ENCODE measurements around the gene CARD19. TPM values are rescaled to one million over a fixed set of nuclear protein-coding genes. Genes with fewer than 3 reads are reported as not detected.
"Not testable (repeated sequence)": the region's sequence is repeated elsewhere in the genome, so short reads cannot be mapped to it uniquely, and the experiment has no call there.

The CARD19 gene
- total and polyA plus RNA-seq, 9 of the 15 experiments (the other 6 are each of a cell fraction or from before 2014, with no cell fraction given), result 0.90 to 34.9 (median 14.6) TPM

DNA sequence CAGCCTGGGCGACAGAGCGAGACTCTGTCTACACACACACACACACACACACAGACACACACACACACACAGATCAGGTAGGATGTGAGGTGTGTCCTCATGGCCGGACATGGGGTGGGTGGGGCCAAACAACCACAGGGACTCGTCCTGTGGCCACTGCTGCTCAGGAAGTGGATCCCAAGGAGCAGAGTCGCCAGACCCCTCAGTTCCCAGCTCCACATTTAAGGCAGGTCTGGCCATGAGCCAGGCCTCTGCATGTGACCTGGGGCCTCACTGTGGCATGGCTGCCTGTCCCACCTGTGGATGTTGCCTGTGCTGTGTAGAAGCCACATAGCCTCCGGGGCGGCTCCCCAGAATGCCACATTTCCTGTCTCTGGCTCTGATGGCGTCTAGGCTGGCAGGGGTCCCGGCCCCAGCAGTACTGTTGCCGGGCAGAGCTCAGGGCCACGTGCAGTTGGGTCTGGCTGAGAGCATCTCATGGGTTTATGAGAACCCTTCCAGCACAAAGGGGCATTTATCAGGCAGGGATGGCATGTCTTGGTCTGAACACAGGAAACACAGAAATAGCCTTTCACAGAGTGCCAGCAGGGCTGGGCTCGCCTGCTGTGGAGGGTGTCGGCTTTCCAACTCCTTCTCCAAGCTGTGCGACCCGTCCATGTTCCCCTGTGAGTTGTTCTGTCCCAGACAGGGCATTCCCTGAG, 48.0 kb downstream of the CARD19 start:
- H3K9ac ChIP-seq (ENCODE audit: insufficient read depth in 1 of 2, low read depth in 2 of 2, low read length in 2 of 2), result peak overlapping the region in 1 of 2 experiments; percentile 8; a peak in 1 of 4 replicates
- DNase-seq (ENCODE audit: extremely low read depth in 1 of 4, low spot score in 3 of 4) (no peak), ATAC-seq (no peak), FAIRE-seq (no peak)
- H3K79me2 ChIP-seq (ENCODE audit: control insufficient read depth, insufficient read depth, low read length), result no peaks in the 10 kb centered on the region
- H3K9me3 ChIP-seq (replicated peaks; ENCODE audit: control insufficient read depth, insufficient read depth, low read depth, low read length), result peaks cover 4% of the 10 kb centered on the region
- H4K20me1 ChIP-seq (replicated peaks; ENCODE audit: control insufficient read depth, insufficient read depth, low read length), result no peaks in the 10 kb centered on the region
- H3K4me2 ChIP-seq (ENCODE audit: insufficient read depth, low read length), result no peak overlapping the region
- ChIA-PET POLR2A (interaction anchor here (1.0 to 1.1 kb wide), 2 partner anchors 10 to 14 kb away, joined by 4 to 5 read pairs; partner anchors contain the start of gene NINJ1), CTCF (ENCODE audit: low intra/inter-chr PET ratio) (no interaction called here)
- H3K36me3 ChIP-seq (ENCODE audit: control insufficient read depth, insufficient read depth, low read length), result no peaks in the 10 kb centered on the region
- no peak overlapping the region for H3K27ac ChIP-seq (ENCODE audit: extremely low read depth, low read depth, low read length)
- no peaks in the 10 kb centered on the region for H3K9me1 ChIP-seq (ENCODE audit: control insufficient read depth, insufficient read depth, low read length)
- peaks cover 0 to 9% of the 10 kb centered on the region in 2 experiments; a peak in 2 of 5 replicates for H3K4me1 ChIP-seq (replicated peaks in 1 of 2; ENCODE audit: control insufficient read depth in 2 of 2, insufficient read depth in 2 of 2, low read length in 2 of 2)
- H2AFZ ChIP-seq (ENCODE audit: low read depth, low read length), result 0 out of 2 replicates have a peak overlapping the region, but pooled peaks have one; percentile 2
- TF ChIP-seq NFIC (IDR thresholded peaks at IDR 0.05), result peak; percentile 34
- no peak for TF ChIP-seq HDGF (IDR thresholded peaks at IDR 0.05)
- no peak for TF ChIP-seq ZNF143 (CRISPR knock-in tag; IDR thresholded peaks at IDR 0.05)
- peaks cover 0 to 19% of the 10 kb centered on the region in 2 experiments; a peak in 3 of 5 replicates for H3K27me3 ChIP-seq (ENCODE audit: control insufficient read depth in 2 of 2, insufficient read depth in 2 of 2, low read length in 2 of 2)
- no peak overlapping the region for H3K4me3 ChIP-seq
- in situ Hi-C loops (cut with MboI), result no loop called here
- BruUV-seq (replicated peaks), result no TSS peak
- intact Hi-C loops (cut with micrococcal nuclease), result no loop called here
- 23% methylated on average over 15 of the region's 15 CpGs for WGBS (ENCODE audit: insufficient coverage, low coverage, missing lambda C conversion rate)

- POLR2A ChIA-PET; FAIRE-seq; H3K9me1 ChIP-seq (ENCODE audit: control insufficient read depth, insufficient read depth, low read length); H3K79me2 ChIP-seq (ENCODE audit: control insufficient read depth, insufficient read depth, low read length); H3K27ac ChIP-seq (ENCODE audit: extremely low read depth, low read depth, low read length); H3K9me3 ChIP-seq (replicated peaks; ENCODE audit: control insufficient read depth, insufficient read depth, low read depth, low read length); H3K4me3 ChIP-seq; H3K4me2 ChIP-seq (ENCODE audit: insufficient read depth, low read length); H3K36me3 ChIP-seq (ENCODE audit: control insufficient read depth, insufficient read depth, low read length); H4K20me1 ChIP-seq (replicated peaks; ENCODE audit: control insufficient read depth, insufficient read depth, low read length); H2AFZ ChIP-seq (ENCODE audit: low read depth, low read length); BruUV-seq (replicated peaks); in situ Hi-C loops (cut with MboI); H3K4me1 ChIP-seq (replicated peaks in 1 of 2; ENCODE audit: control insufficient read depth in 2 of 2, insufficient read depth in 2 of 2, low read length in 2 of 2); CTCF ChIA-PET (ENCODE audit: low intra/inter-chr PET ratio); DNase-seq (ENCODE audit: extremely low read depth in 1 of 4, low spot score in 3 of 4); ATAC-seq; intact Hi-C loops (cut with micrococcal nuclease); H3K9ac ChIP-seq (ENCODE audit: insufficient read depth in 1 of 2, low read depth in 2 of 2, low read length in 2 of 2): not testable (repeated sequence)
- TF ChIP-seq, protein P1, sequence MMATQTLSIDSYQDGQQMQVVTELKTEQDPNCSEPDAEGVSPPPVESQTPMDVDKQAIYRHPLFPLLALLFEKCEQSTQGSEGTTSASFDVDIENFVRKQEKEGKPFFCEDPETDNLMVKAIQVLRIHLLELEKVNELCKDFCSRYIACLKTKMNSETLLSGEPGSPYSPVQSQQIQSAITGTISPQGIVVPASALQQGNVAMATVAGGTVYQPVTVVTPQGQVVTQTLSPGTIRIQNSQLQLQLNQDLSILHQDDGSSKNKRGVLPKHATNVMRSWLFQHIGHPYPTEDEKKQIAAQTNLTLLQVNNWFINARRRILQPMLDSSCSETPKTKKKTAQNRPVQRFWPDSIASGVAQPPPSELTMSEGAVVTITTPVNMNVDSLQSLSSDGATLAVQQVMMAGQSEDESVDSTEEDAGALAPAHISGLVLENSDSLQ (IDR thresholded peaks at IDR 0.05), result 0 out of 2 replicates have a peak, but pooled peaks have one; percentile 1
- WGBS (ENCODE audit: insufficient coverage, low coverage, missing lambda C conversion rate), result 19% methylated on average over 6 of the region's 6 CpGs
- peaks cover 2 to 30% of the 10 kb centered on the region in 2 experiments; a peak in 4 of 5 replicates for H3K27me3 ChIP-seq (ENCODE audit: control insufficient read depth in 2 of 2, insufficient read depth in 2 of 2, low read length in 2 of 2)
Observed at GRCh38 chr9:93146696-93147095, 50.7 kb downstream of the CARD19 start.

Data from K562 (cell line).